ENCODE results near the gene CTCFL. TPM values are rescaled to one million over a fixed set of nuclear protein-coding genes. Genes with fewer than 3 reads are reported as not detected.

The CTCFL gene
- total and polyA plus RNA-seq, 2 of the 13 experiments (the other 11 are each of a cell fraction or from before 2014, with no cell fraction given): 0.04 TPM; not detected in 1

DNA sequence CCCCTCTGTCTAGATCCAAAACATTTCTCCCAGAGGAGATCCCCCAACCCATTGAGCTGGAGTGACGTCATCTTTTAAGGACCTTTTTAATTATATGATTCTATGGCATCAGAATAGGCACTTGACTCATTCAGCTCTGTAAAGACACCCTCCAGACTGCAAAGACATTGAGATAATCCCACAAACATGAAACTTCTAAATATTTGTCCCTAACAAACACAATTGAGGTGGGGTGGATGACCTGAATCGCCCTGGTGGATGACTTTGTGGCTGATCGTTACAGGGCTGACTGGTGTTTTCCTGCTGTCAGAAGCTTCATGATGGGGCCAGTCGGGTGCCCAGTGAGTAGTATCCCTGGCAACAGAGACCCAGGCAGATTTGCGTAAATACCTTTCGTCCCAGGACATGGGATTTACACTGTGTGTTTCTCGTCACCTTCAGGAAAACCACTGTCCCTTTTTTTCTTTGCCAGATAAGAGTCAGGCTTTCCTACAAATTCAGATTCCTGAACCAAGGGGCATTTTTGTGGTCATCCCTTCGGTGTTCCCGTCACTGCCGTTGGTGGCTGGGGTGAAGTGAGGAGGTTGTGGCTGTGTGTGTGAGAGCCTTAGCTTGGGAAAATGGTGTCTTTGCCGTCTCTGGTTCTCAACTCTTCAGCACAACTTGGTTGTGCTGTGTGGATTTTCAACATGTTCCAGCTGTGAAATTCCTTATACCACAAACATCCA, 30.7 kb upstream of the CTCFL start (continued):
- TF ChIP-seq, protein P1, sequence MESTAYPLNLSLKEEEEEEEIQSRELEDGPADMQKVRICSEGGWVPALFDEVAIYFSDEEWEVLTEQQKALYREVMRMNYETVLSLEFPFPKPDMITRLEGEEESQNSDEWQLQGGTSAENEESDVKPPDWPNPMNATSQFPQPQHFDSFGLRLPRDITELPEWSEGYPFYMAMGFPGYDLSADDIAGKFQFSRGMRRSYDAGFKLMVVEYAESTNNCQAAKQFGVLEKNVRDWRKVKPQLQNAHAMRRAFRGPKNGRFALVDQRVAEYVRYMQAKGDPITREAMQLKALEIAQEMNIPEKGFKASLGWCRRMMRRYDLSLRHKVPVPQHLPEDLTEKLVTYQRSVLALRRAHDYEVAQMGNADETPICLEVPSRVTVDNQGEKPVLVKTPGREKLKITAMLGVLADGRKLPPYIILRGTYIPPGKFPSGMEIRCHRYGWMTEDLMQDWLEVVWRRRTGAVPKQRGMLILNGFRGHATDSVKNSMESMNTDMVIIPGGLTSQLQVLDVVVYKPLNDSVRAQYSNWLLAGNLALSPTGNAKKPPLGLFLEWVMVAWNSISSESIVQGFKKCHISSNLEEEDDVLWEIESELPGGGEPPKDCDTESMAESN (CRISPR knock-in tag; conservative IDR thresholded peaks at IDR 0.05): no peak
- TF ChIP-seq ZFYVE20 (CRISPR knock-in tag; IDR thresholded peaks at IDR 0.05; ENCODE audit: borderline replicate concordance, low read depth) (no peak), THYN1 (CRISPR knock-in tag; IDR thresholded peaks at IDR 0.05; ENCODE audit: borderline replicate concordance, low read depth) (no peak), GTF3A (CRISPR knock-in tag; conservative IDR thresholded peaks at IDR 0.05) (no peak), WIZ (CRISPR knock-in tag; IDR thresholded peaks at IDR 0.05) (no peak), MYNN (CRISPR knock-in tag; IDR thresholded peaks at IDR 0.05; ENCODE audit: low read depth) (no peak), ZNF724P (CRISPR knock-in tag; IDR thresholded peaks at IDR 0.05; ENCODE audit: borderline replicate concordance) (no peak), TAF15 (IDR thresholded peaks at IDR 0.05; ENCODE audit: low read depth, low read length, poor library complexity, severe bottlenecking) (no peak), ZC3H13 (CRISPR knock-in tag; IDR thresholded peaks at IDR 0.05) (no peak), SMAD9 (CRISPR knock-in tag; IDR thresholded peaks at IDR 0.05) (no peak)
- TF ChIP-seq, protein P2, sequence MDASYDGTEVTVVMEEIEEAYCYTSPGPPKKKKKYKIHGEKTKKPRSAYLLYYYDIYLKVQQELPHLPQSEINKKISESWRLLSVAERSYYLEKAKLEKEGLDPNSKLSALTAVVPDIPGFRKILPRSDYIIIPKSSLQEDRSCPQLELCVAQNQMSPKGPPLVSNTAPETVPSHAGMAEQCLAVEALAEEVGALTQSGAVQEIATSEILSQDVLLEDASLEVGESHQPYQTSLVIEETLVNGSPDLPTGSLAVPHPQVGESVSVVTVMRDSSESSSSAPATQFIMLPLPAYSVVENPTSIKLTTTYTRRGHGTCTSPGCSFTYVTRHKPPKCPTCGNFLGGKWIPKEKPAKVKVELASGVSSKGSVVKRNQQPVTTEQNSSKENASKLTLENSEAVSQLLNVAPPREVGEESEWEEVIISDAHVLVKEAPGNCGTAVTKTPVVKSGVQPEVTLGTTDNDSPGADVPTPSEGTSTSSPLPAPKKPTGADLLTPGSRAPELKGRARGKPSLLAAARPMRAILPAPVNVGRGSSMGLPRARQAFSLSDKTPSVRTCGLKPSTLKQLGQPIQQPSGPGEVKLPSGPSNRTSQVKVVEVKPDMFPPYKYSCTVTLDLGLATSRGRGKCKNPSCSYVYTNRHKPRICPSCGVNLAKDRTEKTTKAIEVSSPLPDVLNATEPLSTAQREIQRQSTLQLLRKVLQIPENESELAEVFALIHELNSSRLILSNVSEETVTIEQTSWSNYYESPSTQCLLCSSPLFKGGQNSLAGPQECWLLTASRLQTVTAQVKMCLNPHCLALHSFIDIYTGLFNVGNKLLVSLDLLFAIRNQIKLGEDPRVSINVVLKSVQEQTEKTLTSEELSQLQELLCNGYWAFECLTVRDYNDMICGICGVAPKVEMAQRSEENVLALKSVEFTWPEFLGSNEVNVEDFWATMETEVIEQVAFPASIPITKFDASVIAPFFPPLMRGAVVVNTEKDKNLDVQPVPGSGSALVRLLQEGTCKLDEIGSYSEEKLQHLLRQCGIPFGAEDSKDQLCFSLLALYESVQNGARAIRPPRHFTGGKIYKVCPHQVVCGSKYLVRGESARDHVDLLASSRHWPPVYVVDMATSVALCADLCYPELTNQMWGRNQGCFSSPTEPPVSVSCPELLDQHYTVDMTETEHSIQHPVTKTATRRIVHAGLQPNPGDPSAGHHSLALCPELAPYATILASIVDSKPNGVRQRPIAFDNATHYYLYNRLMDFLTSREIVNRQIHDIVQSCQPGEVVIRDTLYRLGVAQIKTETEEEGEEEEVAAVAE (CRISPR knock-in tag; IDR thresholded peaks at IDR 0.05; ENCODE audit: borderline replicate concordance): no peak
- TF ChIP-seq, protein P3, sequence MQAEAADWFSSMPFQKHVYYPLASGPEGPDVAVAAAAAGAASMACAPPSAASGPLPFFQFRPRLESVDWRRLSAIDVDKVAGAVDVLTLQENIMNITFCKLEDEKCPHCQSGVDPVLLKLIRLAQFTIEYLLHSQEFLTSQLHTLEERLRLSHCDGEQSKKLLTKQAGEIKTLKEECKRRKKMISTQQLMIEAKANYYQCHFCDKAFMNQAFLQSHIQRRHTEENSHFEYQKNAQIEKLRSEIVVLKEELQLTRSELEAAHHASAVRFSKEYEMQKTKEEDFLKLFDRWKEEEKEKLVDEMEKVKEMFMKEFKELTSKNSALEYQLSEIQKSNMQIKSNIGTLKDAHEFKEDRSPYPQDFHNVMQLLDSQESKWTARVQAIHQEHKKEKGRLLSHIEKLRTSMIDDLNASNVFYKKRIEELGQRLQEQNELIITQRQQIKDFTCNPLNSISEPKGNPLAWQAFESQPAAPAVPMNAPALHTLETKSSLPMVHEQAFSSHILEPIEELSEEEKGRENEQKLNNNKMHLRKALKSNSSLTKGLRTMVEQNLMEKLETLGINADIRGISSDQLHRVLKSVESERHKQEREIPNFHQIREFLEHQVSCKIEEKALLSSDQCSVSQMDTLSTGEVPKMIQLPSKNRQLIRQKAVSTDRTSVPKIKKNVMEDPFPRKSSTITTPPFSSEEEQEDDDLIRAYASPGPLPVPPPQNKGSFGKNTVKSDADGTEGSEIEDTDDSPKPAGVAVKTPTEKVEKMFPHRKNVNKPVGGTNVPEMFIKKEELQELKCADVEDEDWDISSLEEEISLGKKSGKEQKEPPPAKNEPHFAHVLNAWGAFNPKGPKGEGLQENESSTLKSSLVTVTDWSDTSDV (CRISPR knock-in tag; IDR thresholded peaks at IDR 0.05): no peak
- TF ChIP-seq, protein P4, sequence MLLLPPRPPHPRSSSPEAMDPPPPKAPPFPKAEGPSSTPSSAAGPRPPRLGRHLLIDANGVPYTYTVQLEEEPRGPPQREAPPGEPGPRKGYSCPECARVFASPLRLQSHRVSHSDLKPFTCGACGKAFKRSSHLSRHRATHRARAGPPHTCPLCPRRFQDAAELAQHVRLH (CRISPR knock-in tag; IDR thresholded peaks at IDR 0.05; ENCODE audit: borderline replicate concordance, low read depth): no peak
